ENCODE measurements around the gene FOXL2. TPM values are rescaled to one million over a fixed set of nuclear protein-coding genes. Genes with fewer than 3 reads are reported as not detected.

The FOXL2 gene
- total RNA-seq, 1 experiment from 2014 or later, result 0.22 TPM

- Histone ChIP-seq H3K9ac (ENCODE audit: extremely low read depth, insufficient read length, low read length) (peak overlapping the region; percentile 50), H3K4me1 (ENCODE audit: insufficient read depth, low read length) (no peaks in the 10 kb centered on the region; the same call in 1 of the 2 replicates), H2BK120ac (ENCODE audit: low read depth, low read length, poor library complexity, severe bottlenecking) (no peak overlapping the region), H2BK15ac (ENCODE audit: low read depth, low read length) (no peak overlapping the region), H3K56ac (ENCODE audit: insufficient read length, low read depth, low read length) (no peak overlapping the region), H3K27me3 (ENCODE audit: insufficient read depth, low read length) (no peaks in the 10 kb centered on the region), H3K14ac (ENCODE audit: insufficient read depth, low read length) (peak overlapping the region; percentile 19; the same call in 1 of the 2 replicates), H2AFZ (ENCODE audit: low read length) (no peak overlapping the region), H2BK12ac (ENCODE audit: insufficient read length, low read depth, low read length) (no peak overlapping the region), H2BK5ac (ENCODE audit: insufficient read length, low read length) (no peak overlapping the region), H4K8ac (replicated peaks; ENCODE audit: insufficient read length, low read depth, low read length) (no peak overlapping the region), H3T11ph (ENCODE audit: low read length) (no peak overlapping the region), H4K20me1 (ENCODE audit: control insufficient read depth, insufficient read depth, insufficient read length) (no peaks in the 10 kb centered on the region), H3K23ac (ENCODE audit: insufficient read length, low read depth, low read length) (no peak overlapping the region), H3K9me3 (ENCODE audit: control insufficient read depth, low read depth, low read length) (no peaks in the 10 kb centered on the region), H3K27ac (ENCODE audit: insufficient read length, low read depth, low read length) (no peak overlapping the region), H4K5ac (ENCODE audit: insufficient read length, low read depth, low read length) (no peak overlapping the region), H3K79me2 (ENCODE audit: insufficient read depth, low read length) (no peaks in the 10 kb centered on the region), H4K91ac (ENCODE audit: insufficient read length, low read depth, low read length) (no peak overlapping the region), H3K4ac (ENCODE audit: low read depth, low read length) (no peak overlapping the region), H3K23me2 (ENCODE audit: insufficient read length, low read depth, low read length, poor library complexity, severe bottlenecking) (peaks cover 5% of the 10 kb centered on the region), H3K18ac (ENCODE audit: insufficient read length, low read depth, low read length) (peak overlapping the region; percentile 43), H3K79me1 (ENCODE audit: insufficient read depth, low read depth, low read length, poor library complexity, severe bottlenecking) (no peaks in the 10 kb centered on the region), H3K4me2 (ENCODE audit: insufficient read depth, insufficient read length, low read length) (peak overlapping the region; percentile 71), H2AK5ac (ENCODE audit: insufficient read length, low read length) (no peak overlapping the region), H2BK20ac (ENCODE audit: low read depth, low read length, poor library complexity, severe bottlenecking) (no peak overlapping the region)
- H3K27ac Mint-ChIP-seq, result peak overlapping the region; percentile 68 to 97 (median 94); a peak in 6 of 7 replicates
- no peaks in the 10 kb centered on the region for H3K36me3 Mint-ChIP-seq (ENCODE audit: insufficient read depth in 1 of 3, low read depth in 3 of 3)
- peak overlapping the region; percentile 83 to 88 for H3K4me3 Mint-ChIP-seq
- H3K27me3 Mint-ChIP-seq (ENCODE audit: low read depth), result peaks cover 30% of the 10 kb centered on the region
- DNase-seq, result peak; percentile 94
- no peaks in the 10 kb centered on the region for H3K9me3 Mint-ChIP-seq
- peak; percentile 89 for TF ChIP-seq CTCF (conservative IDR thresholded peaks at IDR 0.05)
- no CpG with 5 or more reads among the region's 68 CpGs for whole genome bisulfite sequencing (ENCODE audit: extremely low coverage, insufficient read length, low lambda C conversion rate)
- peaks cover 6% of the 10 kb centered on the region in 2 experiments; a peak in 3 of 4 replicates for H3K4me1 Mint-ChIP-seq
Measured at GRCh38 chr3:138915503-138916498, 31.1 kb downstream of the FOXL2 start.

All from H9 (cell line).